ENCODE results near the gene THBS3.

DNA sequence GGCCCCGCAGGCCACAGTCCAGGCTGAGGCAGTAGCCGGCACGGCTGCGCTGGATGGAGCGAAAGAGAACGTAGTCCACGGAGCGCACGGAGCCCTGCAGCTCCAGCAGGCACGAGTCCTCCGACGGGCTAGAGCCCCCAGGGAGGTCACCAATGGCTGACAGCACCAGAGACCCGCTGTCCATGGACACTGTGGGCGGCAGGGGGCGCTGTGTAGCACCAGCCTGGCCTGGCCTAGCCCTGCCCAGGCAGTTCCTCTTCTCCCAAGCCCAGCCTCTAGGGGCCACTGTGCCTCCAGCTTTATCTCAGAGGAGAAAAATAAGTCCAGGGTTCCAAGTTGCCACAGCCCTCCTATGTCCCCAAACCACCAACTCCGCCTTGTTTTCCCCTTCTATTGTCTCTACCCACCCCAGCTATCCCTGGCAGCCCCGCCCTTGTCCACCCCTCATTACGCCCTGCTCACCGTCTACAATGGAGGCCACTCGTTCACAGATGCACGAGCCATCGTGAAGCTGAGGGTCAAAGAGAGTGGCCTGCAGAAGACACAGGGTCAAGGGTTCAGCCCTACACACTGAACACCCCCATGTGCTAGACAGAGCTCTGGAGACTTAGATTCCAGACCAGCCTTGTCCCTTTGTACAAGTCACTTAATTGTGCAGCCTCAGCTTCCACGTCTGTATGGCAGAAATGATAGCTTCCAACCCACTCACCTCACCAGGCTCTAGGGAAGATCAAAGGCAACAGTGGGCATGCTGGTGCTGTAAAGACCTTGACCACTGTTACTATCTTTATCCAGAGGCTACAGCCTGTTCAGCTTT, 43.1 kb upstream of the THBS3 start:
- TF ChIP-seq CTCF (IDR thresholded peaks at IDR 0.05; ENCODE audit: poor library complexity, severe bottlenecking) = peak; percentile 99
- TF ChIP-seq POLR2AphosphoS5 (IDR thresholded peaks at IDR 0.05) = no peak
- no peak for TF ChIP-seq EZH2 (IDR thresholded peaks at IDR 0.05; ENCODE audit: borderline replicate concordance, insufficient read depth, low read length, poor library complexity, severe bottlenecking)
- no peak for TF ChIP-seq REST (IDR thresholded peaks at IDR 0.05; ENCODE audit: borderline replicate concordance)
- no peak for TF ChIP-seq TAF1 (IDR thresholded peaks at IDR 0.05; ENCODE audit: low read depth)
- TF ChIP-seq SMC3 (conservative IDR thresholded peaks at IDR 0.05; ENCODE audit: poor library complexity) = peak; percentile 87

All from neural cell (in vitro differentiated cells).